ENCODE results near the gene CT45A7. TPM values are rescaled to one million over a fixed set of nuclear protein-coding genes. Genes with fewer than 3 reads are reported as not detected.
"Not testable (repeated sequence)": the region's sequence is repeated elsewhere in the genome, so short reads cannot be mapped to it uniquely, and the experiment has no call there.

The CT45A7 gene
- total RNA-seq = not detected

GRCh38 chrX:135837180-135837579, at the start of gene CT45A7:
Gene CT45A7 (minus strand): TSS chrX:135837280. CDS start chrX:135833533, 3,747 bp downstream.
- not testable (repeated sequence) for H3K27me3 Mint-ChIP-seq; H3K27ac Mint-ChIP-seq; DNase-seq (ENCODE audit: low spot score); H3K9me3 Mint-ChIP-seq; H3K4me3 Mint-ChIP-seq; H3K36me3 Mint-ChIP-seq; H3K4me1 Mint-ChIP-seq (ENCODE audit: low read depth in 2 of 2); ATAC-seq

GRCh38 chrX:135882741-135883140, 45.7 kb upstream of the CT45A7 start:
- not testable (repeated sequence) for H3K9me3 Mint-ChIP-seq; H3K27ac Mint-ChIP-seq; ATAC-seq; H3K4me3 Mint-ChIP-seq; H3K4me1 Mint-ChIP-seq (ENCODE audit: low read depth in 2 of 2); H3K27me3 Mint-ChIP-seq; H3K36me3 Mint-ChIP-seq; DNase-seq (ENCODE audit: low spot score)

- ATAC-seq, H3K9me3 Mint-ChIP-seq, H3K27me3 Mint-ChIP-seq: not testable (repeated sequence)
These were observed 34.6 kb upstream of the CT45A7 start, which contains the start of gene CT45A9 for GRCh38 chrX:135871712-135872111. Gene CT45A9 (minus strand): TSS chrX:135871812. CDS start chrX:135868061, 3,751 bp downstream.

GRCh38 chrX:135854438-135854837, 17.4 kb upstream of the CT45A7 start, which contains the start of gene CT45A8:
Gene CT45A8 (minus strand): TSS chrX:135854538. CDS start chrX:135850783, 3,755 bp downstream.
- H3K4me3 Mint-ChIP-seq; ATAC-seq; DNase-seq (ENCODE audit: low spot score); H3K27ac Mint-ChIP-seq; H3K27me3 Mint-ChIP-seq; H3K9me3 Mint-ChIP-seq; H3K4me1 Mint-ChIP-seq (ENCODE audit: low read depth in 2 of 2); H3K36me3 Mint-ChIP-seq: not testable (repeated sequence)

More at GRCh38 chrX:135871712-135872111, 34.6 kb upstream of the CT45A7 start, which contains the start of gene CT45A9:
- not testable (repeated sequence) for DNase-seq (ENCODE audit: low spot score); H3K4me1 Mint-ChIP-seq (ENCODE audit: low read depth in 2 of 2); H3K36me3 Mint-ChIP-seq; H3K4me3 Mint-ChIP-seq; H3K27ac Mint-ChIP-seq

GRCh38 chrX:135819912-135820311, 17.2 kb downstream of the CT45A7 start, which contains the start of gene CT45A2:
Gene CT45A2 (minus strand): TSS chrX:135820012. CDS start chrX:135816265, 3,747 bp downstream.
- not testable (repeated sequence) for H3K4me3 Mint-ChIP-seq; DNase-seq (ENCODE audit: low spot score); H3K9me3 Mint-ChIP-seq; H3K27ac Mint-ChIP-seq; H3K27me3 Mint-ChIP-seq; H3K4me1 Mint-ChIP-seq (ENCODE audit: low read depth in 2 of 2); H3K36me3 Mint-ChIP-seq; ATAC-seq

DNA sequence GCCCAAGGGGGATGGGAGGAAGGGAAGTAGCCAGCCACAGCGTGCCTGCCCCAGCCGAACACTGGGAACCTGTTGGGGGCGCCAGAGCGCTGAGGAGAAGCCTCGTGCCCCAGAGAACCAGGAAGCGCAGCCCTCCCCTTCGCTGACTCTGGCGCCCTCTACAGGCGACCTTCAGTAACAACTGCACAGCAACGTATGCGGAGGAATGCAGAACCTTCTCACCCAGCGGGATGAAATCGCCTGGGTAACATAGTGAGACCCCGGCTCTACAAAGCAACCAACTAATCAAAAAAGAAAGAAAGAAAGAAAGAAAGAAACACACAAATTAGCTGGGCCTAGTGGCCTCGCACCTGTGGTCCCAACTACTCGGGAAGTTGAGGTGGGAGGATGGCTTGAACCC, 34.4 kb downstream of the CT45A7 start, which contains the start of gene CT45A6:
CT45A6 (minus strand) TSS at position 101 of the 400 bp plus-strand sequence. CDS start 3,794 bp downstream, outside the sequence.
- H3K4me3 Mint-ChIP-seq; H3K27ac Mint-ChIP-seq; H3K9me3 Mint-ChIP-seq; H3K27me3 Mint-ChIP-seq; H3K4me1 Mint-ChIP-seq (ENCODE audit: low read depth in 2 of 2); H3K36me3 Mint-ChIP-seq; DNase-seq (ENCODE audit: low spot score); ATAC-seq: not testable (repeated sequence)

GRCh38 chrX:135785403-135785802, 51.7 kb downstream of the CT45A7 start, which contains the start of gene CT45A5:
Gene CT45A5 (minus strand): TSS chrX:135785503. CDS start chrX:135781729, 3,774 bp downstream.
- not testable (repeated sequence) for H3K4me1 Mint-ChIP-seq (ENCODE audit: low read depth in 2 of 2); H3K27me3 Mint-ChIP-seq; H3K36me3 Mint-ChIP-seq; DNase-seq (ENCODE audit: low spot score); H3K9me3 Mint-ChIP-seq; H3K27ac Mint-ChIP-seq; H3K4me3 Mint-ChIP-seq; ATAC-seq

Other genes with a start within 250 kb of the CT45A7 start
- gene CT45A1, start 123.6 kb downstream of the CT45A7 start, total RNA-seq = not detected
- not detected for gene CT45A3, start 69.1 kb downstream of the CT45A7 start, total RNA-seq
- not detected for gene CT45A5, start 51.8 kb downstream of the CT45A7 start, total RNA-seq
- not detected for gene CT45A6, start 34.5 kb downstream of the CT45A7 start, total RNA-seq
- gene CT45A2, start 17.3 kb downstream of the CT45A7 start, total RNA-seq = not detected
- gene CT45A8, start 17.3 kb upstream of the CT45A7 start, total RNA-seq = not detected
- not detected for gene CT45A9, start 34.5 kb upstream of the CT45A7 start, total RNA-seq
- not detected for gene CT45A10, start 56.2 kb upstream of the CT45A7 start, total RNA-seq
- gene SAGE1, start 56.4 kb upstream of the CT45A7 start, total RNA-seq = not detected
- gene MMGT1, start 136.7 kb upstream of the CT45A7 start, total RNA-seq = 10 to 100 TPM; 16.1 to 22.2 TPM
- gene SLC9A6, start 148.2 kb upstream of the CT45A7 start, total RNA-seq = 10 to 100 TPM; 16.6 to 18.6 TPM

Data from natural killer cell treated with Interleukin-12 subunit alpha and Interleukin-12 subunit beta and Interleukin-15 and Interleukin-18, amount 100 ng/mL, for 72 hours (primary cell).